Upper lobe of left lung (tissue), 4 donors: ENCODE data around the gene COPG2.

ENCODE experiments used
- CTCF ChIP-seq, 6 experiments: fragments of 450-650 bp in 4 of 6; fragments of 200-600 bp in 2 of 6; sonication (generic) in 2 of 6; IDR thresholded peaks; one replicate each; pipeline ENCODE4 v1.5.1; 2016 to 2019; ENCODE audit warnings: antibody characterized with exemption in 6 of 6
- POLR2AphosphoS5 ChIP-seq, 2 donors: sonication (generic); formaldehyde crosslinking; IDR thresholded peaks; one replicate each; pipeline ENCODE4 v1.5.1; 2017; ENCODE audit warnings: antibody characterized with exemption in 2 of 2

- TF ChIP-seq CTCF (IDR thresholded peaks at IDR 0.05) (no peak), POLR2AphosphoS5 (IDR thresholded peaks at IDR 0.05) (no peak)
Measured at GRCh38 chr7:130488392-130489139, 180.0 kb downstream of the COPG2 start.
